ENCODE data around the gene ZFYVE1.

ZFYVE1 gene

GRCh38 chr14:72925815-72926291 lies 101.1 kb downstream of the ZFYVE1 start:
- H3K27ac ChIP-seq = 0 out of 2 replicates have a peak overlapping the region, but pooled peaks have one; percentile 13
- TF ChIP-seq CTCF (conservative IDR thresholded peaks at IDR 0.05) = no peak

GRCh38 chr14:72925171-72925759 lies 101.6 kb downstream of the ZFYVE1 start:
- no peak for TF ChIP-seq CTCF (conservative IDR thresholded peaks at IDR 0.05)
- H3K27ac ChIP-seq = no peak overlapping the region

GRCh38 chr14:72924337-72924736 lies 102.6 kb downstream of the ZFYVE1 start:
- no peak for TF ChIP-seq CTCF (conservative IDR thresholded peaks at IDR 0.05)
- H3K27ac ChIP-seq = no peak overlapping the region

- H3K27ac ChIP-seq = no peak overlapping the region
- no peak for TF ChIP-seq CTCF (conservative IDR thresholded peaks at IDR 0.05)
These were observed 105.5 kb downstream of the ZFYVE1 start for GRCh38 chr14:72921396-72921795.

- TF ChIP-seq CTCF (conservative IDR thresholded peaks at IDR 0.05) = no peak
- no peak overlapping the region for H3K27ac ChIP-seq
These were observed 106.9 kb downstream of the ZFYVE1 start for GRCh38 chr14:72920008-72920407.
